GM12865 (cell line): Measurements from ENCODE around the gene RNF115.

ENCODE experiments used
- DNase-seq: peaks from one replicate; pipeline ENCODE4 v3.0.0; 2010; ENCODE audit warnings: low read depth
- H3K4me3 ChIP-seq: 2 replicates; pipeline ENCODE4 v1.5.1; 2011; ENCODE audit warnings: mild to moderate bottlenecking, low read depth, low read length, control low read depth
- TF ChIP-seq, protein P1 (sequence below): IDR thresholded peaks from 2 replicates; pipeline ENCODE4 v1.5.1; 2011; ENCODE audit warnings: low read length, control low read depth, low read depth, inconsistent platforms; ENCODE audit not compliant: insufficient read depth; ENCODE audit errors: missing control alignments

RNF115 gene

DNA sequence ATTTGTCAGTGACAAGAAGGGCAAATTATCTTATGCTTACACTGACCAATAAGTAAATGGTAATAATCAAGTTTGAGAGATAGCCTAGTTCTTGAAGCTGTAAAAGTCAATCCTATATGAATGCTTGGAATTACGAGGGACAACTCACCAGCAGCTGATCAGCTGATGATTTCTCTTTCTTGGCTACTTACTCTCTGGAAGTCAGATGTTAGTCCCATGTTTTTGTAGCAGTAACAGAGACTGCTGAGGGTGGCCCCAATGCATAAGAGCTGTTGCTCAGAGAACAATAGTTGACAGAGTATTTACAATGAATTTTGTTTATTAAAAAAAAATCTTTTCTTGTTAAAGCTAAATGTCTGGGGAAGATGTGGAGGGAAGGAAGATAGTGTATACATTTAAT, 65.3 kb downstream of the RNF115 start:
- DNase-seq: no peak
- TF ChIP-seq, protein P1, sequence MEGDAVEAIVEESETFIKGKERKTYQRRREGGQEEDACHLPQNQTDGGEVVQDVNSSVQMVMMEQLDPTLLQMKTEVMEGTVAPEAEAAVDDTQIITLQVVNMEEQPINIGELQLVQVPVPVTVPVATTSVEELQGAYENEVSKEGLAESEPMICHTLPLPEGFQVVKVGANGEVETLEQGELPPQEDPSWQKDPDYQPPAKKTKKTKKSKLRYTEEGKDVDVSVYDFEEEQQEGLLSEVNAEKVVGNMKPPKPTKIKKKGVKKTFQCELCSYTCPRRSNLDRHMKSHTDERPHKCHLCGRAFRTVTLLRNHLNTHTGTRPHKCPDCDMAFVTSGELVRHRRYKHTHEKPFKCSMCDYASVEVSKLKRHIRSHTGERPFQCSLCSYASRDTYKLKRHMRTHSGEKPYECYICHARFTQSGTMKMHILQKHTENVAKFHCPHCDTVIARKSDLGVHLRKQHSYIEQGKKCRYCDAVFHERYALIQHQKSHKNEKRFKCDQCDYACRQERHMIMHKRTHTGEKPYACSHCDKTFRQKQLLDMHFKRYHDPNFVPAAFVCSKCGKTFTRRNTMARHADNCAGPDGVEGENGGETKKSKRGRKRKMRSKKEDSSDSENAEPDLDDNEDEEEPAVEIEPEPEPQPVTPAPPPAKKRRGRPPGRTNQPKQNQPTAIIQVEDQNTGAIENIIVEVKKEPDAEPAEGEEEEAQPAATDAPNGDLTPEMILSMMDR: no peak
- no peak overlapping the region for H3K4me3 ChIP-seq

DNA sequence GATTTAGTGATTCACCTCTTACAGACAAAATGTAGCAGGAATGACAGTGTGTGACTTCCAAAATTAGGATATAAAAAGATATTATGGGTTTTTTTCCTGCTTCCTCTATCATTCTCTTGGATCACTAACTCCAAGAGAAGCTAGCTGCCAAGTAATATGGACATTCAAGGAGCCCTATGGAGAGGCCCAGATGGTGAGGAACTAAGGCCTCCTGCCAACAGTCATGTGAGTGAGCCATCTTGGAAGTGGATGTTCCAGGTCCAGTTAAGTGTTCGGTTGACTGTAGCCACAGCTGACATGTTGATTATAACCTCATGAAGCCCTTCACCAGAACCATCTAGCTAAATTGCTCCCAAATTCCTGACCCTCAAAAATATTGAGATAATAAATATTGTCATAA, 65.8 kb downstream of the RNF115 start:
- TF ChIP-seq, protein P1: no peak
- DNase-seq: no peak
- no peak overlapping the region for H3K4me3 ChIP-seq

DNA sequence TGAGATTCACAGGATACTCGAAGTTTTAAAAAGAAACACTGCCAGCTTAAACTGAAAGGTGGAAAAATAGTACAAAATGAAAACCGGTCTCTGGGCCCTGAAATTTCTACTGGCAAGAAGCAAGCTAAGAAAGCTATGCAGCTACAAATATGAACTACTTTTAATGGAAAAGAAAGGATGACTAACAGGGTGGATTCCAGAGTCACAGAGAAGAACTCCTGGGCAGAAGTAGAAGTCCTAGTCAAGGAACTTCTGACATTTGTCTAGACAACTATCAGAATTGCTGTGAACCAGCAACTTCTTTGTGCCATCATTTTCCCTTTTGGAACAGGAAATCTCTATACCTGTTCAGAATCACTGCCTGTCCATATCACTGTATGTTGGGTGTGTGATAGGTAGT, 66.5 kb downstream of the RNF115 start:
- TF ChIP-seq, protein P1: no peak
- no peak for DNase-seq

DNA sequence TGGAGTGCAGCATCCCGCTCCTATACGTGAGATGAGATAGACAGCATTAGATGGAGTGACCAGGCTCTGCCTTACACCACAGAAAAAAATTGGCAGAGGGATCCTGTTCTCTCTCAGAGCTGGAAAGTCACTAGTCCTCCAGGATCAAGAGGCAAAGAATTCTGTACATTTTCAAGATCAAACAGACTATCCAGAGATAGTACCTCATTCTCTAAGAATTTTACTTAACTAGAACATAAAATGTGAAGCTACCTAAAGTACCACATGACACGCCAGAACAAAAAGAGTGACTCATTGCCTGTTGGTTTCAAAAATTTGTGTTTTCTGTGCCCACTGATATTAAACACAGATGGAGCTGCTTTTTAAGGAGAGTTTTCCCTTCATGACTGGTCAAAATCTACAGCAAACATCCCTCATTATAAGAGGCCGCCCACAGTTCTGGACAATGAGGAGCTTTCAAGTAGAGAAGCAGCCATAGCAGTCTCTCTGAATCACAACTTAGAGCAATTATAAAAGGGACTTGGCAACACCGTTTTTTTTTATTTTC, 72.3 kb downstream of the RNF115 start:
- TF ChIP-seq, protein P1: no peak
- no peak for DNase-seq
- H3K4me3 ChIP-seq: no peak overlapping the region

More for the DNA sequence above, 66.5 kb downstream of the RNF115 start:
- H3K4me3 ChIP-seq: no peak overlapping the region

DNA sequence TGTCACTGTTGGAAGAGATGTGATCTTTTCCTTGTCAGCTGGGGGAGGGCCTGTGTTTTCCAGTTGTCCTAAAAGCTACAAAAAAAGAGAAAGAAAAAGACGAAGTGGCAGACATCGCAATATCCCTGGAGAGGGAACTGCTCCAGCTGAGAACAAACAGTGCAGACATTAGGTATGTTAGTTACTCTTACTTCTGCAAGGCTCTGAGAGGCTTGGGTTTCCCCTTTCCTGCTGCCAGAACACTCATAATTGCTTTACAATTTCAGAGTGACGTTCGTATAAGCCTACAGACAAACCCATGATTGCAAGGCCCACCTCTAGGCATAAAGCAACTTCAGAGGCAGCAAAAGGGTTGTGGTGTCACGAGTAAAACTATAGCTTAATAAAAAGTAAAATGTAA, 73.5 kb downstream of the RNF115 start:
- TF ChIP-seq, protein P1: no peak
- DNase-seq: no peak

DNA sequence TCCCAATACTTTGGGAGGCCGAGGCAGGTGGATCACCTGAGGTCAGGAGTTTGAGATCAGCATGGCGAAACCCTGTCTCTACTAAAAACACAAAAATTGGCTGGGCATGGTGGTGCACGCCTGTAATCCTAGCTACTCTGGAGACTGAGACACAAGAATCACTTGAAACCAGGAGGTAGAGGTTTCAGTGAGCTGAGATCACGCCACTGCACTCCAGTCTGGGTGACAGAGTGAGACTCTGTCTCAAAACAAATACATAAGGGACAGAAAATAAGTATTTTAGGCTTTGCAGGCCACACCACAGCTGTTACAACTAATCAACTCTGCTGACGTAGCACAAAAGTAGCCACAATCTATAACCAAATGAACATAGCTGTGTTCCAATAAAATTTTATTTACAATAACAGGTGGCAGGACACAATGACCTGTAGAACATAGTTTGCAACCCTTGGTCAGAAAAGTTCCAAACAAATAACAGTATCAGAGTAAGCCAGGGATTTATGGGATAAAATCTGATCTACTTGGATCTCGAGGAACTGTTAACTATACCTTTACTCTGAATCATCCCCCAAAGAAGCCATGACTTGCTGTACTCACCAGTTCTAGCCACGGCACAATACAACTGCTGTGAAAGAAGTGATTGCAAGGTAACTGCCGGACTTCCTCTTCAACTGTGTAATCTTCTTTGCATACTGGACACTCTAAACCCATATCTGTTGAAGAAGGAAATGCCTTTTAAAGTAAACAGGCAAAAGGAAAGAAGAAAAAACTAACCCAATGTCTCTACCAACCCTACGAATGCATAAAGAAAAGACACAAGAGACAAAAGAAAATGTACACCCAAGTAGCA, 76.3 kb downstream of the RNF115 start:
- TF ChIP-seq, protein P1: no peak
- no peak overlapping the region for H3K4me3 ChIP-seq
- DNase-seq: no peak

More for the DNA sequence above, 73.5 kb downstream of the RNF115 start:
- H3K4me3 ChIP-seq: no peak overlapping the region
